ENCODE measurements around the gene GAREM1. TPM values are rescaled to one million over a fixed set of nuclear protein-coding genes. Genes with fewer than 3 reads are reported as not detected.
"Not testable (repeated sequence)": the region's sequence is repeated elsewhere in the genome, so short reads cannot be mapped to it uniquely, and the experiment has no call there.

The GAREM1 gene
- total and polyA plus RNA-seq, 8 donors: 2.5 to 60.3 (median 16.2) TPM

DNA sequence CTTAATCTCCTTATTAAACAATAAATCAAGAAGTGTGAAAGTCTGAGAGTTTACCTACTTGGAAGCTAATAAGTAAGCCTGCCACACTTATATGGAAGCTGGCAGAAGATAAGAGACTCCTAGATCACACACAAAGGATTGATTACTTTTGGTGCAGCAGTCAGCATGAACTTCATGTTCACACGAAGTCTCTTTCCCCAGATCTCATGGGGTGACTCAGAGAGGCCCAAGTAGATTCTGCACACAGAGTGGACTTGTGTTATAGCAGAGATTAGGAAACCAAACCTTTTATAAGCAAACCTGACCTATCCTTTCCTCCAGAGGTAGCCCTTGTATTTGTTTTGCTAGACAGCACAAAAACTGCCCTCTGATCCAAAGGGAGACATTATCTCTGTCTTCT, 9.9 kb upstream of the GAREM1 start:
- intact Hi-C loops (cut with DNase I; ENCODE audit: low total_unique reads): no loop called here
- 9 to 23% (median 14%) methylated on average over 1 of the region's 1 CpG for WGBS, 5 donors
- no peak for TF ChIP-seq POLR2AphosphoS5 (IDR thresholded peaks at IDR 0.05)
- no peak for TF ChIP-seq EP300 (IDR thresholded peaks at IDR 0.05)
- TF ChIP-seq POLR2A (IDR thresholded peaks at IDR 0.05): no peak
- TF ChIP-seq, protein P1, sequence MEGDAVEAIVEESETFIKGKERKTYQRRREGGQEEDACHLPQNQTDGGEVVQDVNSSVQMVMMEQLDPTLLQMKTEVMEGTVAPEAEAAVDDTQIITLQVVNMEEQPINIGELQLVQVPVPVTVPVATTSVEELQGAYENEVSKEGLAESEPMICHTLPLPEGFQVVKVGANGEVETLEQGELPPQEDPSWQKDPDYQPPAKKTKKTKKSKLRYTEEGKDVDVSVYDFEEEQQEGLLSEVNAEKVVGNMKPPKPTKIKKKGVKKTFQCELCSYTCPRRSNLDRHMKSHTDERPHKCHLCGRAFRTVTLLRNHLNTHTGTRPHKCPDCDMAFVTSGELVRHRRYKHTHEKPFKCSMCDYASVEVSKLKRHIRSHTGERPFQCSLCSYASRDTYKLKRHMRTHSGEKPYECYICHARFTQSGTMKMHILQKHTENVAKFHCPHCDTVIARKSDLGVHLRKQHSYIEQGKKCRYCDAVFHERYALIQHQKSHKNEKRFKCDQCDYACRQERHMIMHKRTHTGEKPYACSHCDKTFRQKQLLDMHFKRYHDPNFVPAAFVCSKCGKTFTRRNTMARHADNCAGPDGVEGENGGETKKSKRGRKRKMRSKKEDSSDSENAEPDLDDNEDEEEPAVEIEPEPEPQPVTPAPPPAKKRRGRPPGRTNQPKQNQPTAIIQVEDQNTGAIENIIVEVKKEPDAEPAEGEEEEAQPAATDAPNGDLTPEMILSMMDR (IDR thresholded peaks at IDR 0.05): no peak
- Histone ChIP-seq H3K27me3 (no peaks in the 10 kb centered on the region), H3K9me3 (no peaks in the 10 kb centered on the region), H3K36me3 (no peaks in the 10 kb centered on the region), H3K27ac (no peak overlapping the region), H3K4me1 (peaks cover 0 to 11% (median 3%) of the 10 kb centered on the region in 4 donors), H3K4me3 (no peak overlapping the region)
- DNase-seq: peak in 1 of 2 donors; percentile 52

DNA sequence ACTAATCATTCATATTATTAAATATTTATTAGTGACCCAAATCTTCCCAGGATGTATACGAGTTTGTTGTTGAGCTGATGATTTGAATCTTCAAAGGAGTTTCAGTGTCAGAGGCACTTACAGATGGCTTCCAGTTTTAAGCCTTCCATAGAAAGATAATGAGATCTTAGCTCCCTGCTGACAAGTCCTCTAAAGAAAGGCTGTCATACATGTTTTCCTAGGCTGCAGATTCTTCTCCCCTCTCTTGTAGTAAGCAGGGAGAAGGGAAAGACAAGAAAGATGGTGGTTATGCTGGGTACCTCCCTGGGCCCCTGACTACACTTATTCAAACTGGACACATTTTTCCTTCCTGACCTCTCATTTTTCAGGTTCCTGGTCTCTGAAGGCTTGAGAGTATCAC, 8.1 kb upstream of the GAREM1 start:
- Histone ChIP-seq H3K4me1 (peaks cover 0 to 11% (median 3%) of the 10 kb centered on the region in 4 donors), H3K4me3 (no peak overlapping the region), H3K27ac (no peak overlapping the region), H3K27me3 (no peaks in the 10 kb centered on the region), H3K9me3 (no peaks in the 10 kb centered on the region), H3K36me3 (no peaks in the 10 kb centered on the region)
- TF ChIP-seq, protein P1 (IDR thresholded peaks at IDR 0.05): no peak
- TF ChIP-seq POLR2AphosphoS5 (IDR thresholded peaks at IDR 0.05) (no peak), EP300 (IDR thresholded peaks at IDR 0.05) (no peak), POLR2A (IDR thresholded peaks at IDR 0.05) (no peak)
- intact Hi-C loops (cut with DNase I; ENCODE audit: low total_unique reads): loop anchor here (10.0 kb wide), 1 partner anchor 314 kb away; no protein-coding TSS in a partner anchor
- no peak for DNase-seq
- 58 to 87% (median 70%) methylated on average over 1 of the region's 1 CpG for WGBS, 5 donors

DNA sequence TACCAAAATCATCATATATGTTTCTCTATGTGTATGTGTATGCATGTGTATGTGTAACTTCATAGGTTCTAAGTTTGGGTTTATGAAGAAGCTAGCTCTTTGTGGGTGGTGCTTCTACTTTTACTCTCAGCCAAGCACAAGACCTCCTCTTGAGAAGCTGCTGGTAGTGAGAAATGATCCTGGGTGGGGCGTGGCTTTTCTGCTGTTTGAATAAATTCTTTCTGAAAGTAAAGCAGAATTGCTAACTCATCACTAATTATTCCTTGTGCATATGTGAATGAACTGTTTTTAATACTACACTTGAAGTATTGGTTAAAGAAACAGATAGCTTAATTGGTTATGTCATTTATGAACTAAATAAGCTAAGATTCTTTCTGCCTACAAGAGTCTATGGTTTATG, 7.6 kb upstream of the GAREM1 start:
- H3K9me3 ChIP-seq: no peaks in the 10 kb centered on the region
- H3K27me3 ChIP-seq: no peaks in the 10 kb centered on the region
- 67 to 88% (median 78%) methylated on average over 1 of the region's 1 CpG for WGBS, 5 donors
- no peak for DNase-seq
- TF ChIP-seq POLR2AphosphoS5 (IDR thresholded peaks at IDR 0.05): no peak
- TF ChIP-seq, protein P1 (IDR thresholded peaks at IDR 0.05): no peak
- peaks cover 0 to 11% (median 3%) of the 10 kb centered on the region in 4 donors for H3K4me1 ChIP-seq
- no peak overlapping the region for H3K27ac ChIP-seq
- H3K4me3 ChIP-seq: no peak overlapping the region
- intact Hi-C loops (cut with DNase I; ENCODE audit: low total_unique reads): loop anchor here (10.0 kb wide), 1 partner anchor 314 kb away; no protein-coding TSS in a partner anchor
- no peaks in the 10 kb centered on the region for H3K36me3 ChIP-seq

DNA sequence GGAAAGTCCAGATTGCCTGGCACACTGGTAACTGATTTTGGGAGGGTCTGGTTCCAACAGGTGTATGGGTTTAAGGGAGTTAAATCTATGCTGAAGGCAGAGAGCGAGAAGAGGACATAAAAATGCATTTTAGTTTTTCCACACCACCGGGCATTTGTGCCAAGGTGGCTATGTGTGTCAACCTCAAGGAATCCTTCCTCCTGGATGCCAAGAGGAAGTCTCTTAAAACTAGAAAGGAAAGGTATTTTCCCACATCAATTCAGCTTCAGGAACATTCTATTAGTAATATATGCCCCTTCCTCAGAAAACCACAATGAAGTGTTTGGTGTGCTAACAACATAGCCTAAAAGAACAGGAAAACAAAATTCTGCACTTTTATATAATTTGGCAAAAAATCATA, 5.4 kb upstream of the GAREM1 start:
- Histone ChIP-seq H3K9me3 (no peaks in the 10 kb centered on the region), H3K27ac (no peak overlapping the region), H3K4me3 (no peak overlapping the region), H3K36me3 (no peaks in the 10 kb centered on the region), H3K27me3 (no peaks in the 10 kb centered on the region), H3K4me1 (peaks cover 4 to 20% (median 11%) of the 10 kb centered on the region in 4 donors)
- intact Hi-C loops (cut with DNase I; ENCODE audit: low total_unique reads): loop anchor here (10.0 kb wide), 1 partner anchor 311 kb away; no protein-coding TSS in a partner anchor
- no peak for DNase-seq
- TF ChIP-seq POLR2AphosphoS5 (IDR thresholded peaks at IDR 0.05): no peak
- WGBS, 5 donors: 61 to 83% (median 80%) methylated on average over 2 of the region's 2 CpGs

DNA sequence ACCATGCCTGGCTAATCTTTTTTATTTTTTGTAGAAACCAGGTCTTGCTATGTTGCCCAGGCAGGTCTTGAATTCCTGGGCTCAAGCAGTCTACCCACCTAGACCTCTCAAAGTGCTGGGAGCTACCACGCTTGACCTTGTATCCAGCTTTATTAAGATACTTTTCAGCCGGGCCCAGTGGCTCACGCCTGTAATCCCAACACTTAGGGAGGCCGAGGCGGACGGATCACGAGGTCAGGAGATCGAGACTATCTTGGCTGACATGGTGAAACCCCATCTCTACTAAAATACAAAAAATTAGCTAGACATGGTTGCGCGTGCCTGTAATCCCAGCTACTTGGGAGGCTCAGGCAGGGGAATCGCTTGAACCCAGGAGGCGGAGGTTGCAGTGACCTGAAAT, 4.4 kb upstream of the GAREM1 start:
- not testable (repeated sequence) for H3K27ac ChIP-seq, H3K9me3 ChIP-seq, DNase-seq, H3K36me3 ChIP-seq, H3K27me3 ChIP-seq, H3K4me3 ChIP-seq
- H3K4me1 ChIP-seq: peaks cover 5 to 13% (median 9%) of the 10 kb centered on the region in 4 donors
- intact Hi-C loops (cut with DNase I; ENCODE audit: low total_unique reads): loop anchor here (10.0 kb wide), 1 partner anchor 310 kb away; no protein-coding TSS in a partner anchor
- WGBS, 5 donors: 89 to 97% (median 96%) methylated on average over 12 of the region's 12 CpGs
